Measurements from ENCODE around the gene STXBP4.
"Not testable (repeated sequence)": the region's sequence is repeated elsewhere in the genome, so short reads cannot be mapped to it uniquely, and the experiment has no call there.

The STXBP4 gene

GRCh38 chr17:55056526-55056925 lies 88.0 kb downstream of the STXBP4 start:
- no peak for DNase-seq (ENCODE audit: low spot score)

GRCh38 chr17:55057184-55057583 lies 88.6 kb downstream of the STXBP4 start:
- DNase-seq (ENCODE audit: low spot score) = no peak

- DNase-seq (ENCODE audit: low spot score) = no peak
These were observed 91.2 kb downstream of the STXBP4 start for GRCh38 chr17:55059724-55060123.

GRCh38 chr17:55062921-55063320 lies 94.4 kb downstream of the STXBP4 start:
- no peak for DNase-seq (ENCODE audit: low spot score)

GRCh38 chr17:55063885-55064874 lies 95.6 kb downstream of the STXBP4 start:
- no peak for DNase-seq (ENCODE audit: low spot score)

GRCh38 chr17:55067697-55068439 lies 99.3 kb downstream of the STXBP4 start:
- DNase-seq (ENCODE audit: low spot score) = no peak

GRCh38 chr17:55068862-55069811 lies 100.6 kb downstream of the STXBP4 start:
- no peak for DNase-seq (ENCODE audit: low spot score)

GRCh38 chr17:55069983-55070529 lies 101.5 kb downstream of the STXBP4 start:
- no peak for DNase-seq (ENCODE audit: low spot score)

GRCh38 chr17:55072898-55073297 lies 104.3 kb downstream of the STXBP4 start:
- DNase-seq (ENCODE audit: low spot score) = no peak

- DNase-seq (ENCODE audit: low spot score) = not testable (repeated sequence)
These were observed 104.9 kb downstream of the STXBP4 start for GRCh38 chr17:55073467-55073866.

GRCh38 chr17:55081559-55081958 lies 113.0 kb downstream of the STXBP4 start:
- DNase-seq (ENCODE audit: low spot score) = no peak

GRCh38 chr17:55086635-55087058 lies 118.1 kb downstream of the STXBP4 start:
- DNase-seq (ENCODE audit: low spot score) = no peak

GRCh38 chr17:55089256-55089655 lies 120.7 kb downstream of the STXBP4 start:
- DNase-seq (ENCODE audit: low spot score) = no peak

GRCh38 chr17:55090079-55090492 lies 121.5 kb downstream of the STXBP4 start:
- peak; percentile 51 for DNase-seq (ENCODE audit: low spot score)

GRCh38 chr17:55093353-55093752 lies 124.8 kb downstream of the STXBP4 start:
- no peak for DNase-seq (ENCODE audit: low spot score)

GRCh38 chr17:55098765-55099164 lies 130.2 kb downstream of the STXBP4 start:
- no peak for DNase-seq (ENCODE audit: low spot score)

GRCh38 chr17:55110521-55110920 lies 142.0 kb downstream of the STXBP4 start:
- no peak for DNase-seq (ENCODE audit: low spot score)

GRCh38 chr17:55114283-55114682 lies 145.7 kb downstream of the STXBP4 start:
- no peak for DNase-seq (ENCODE audit: low spot score)

GRCh38 chr17:55116440-55116914 lies 147.9 kb downstream of the STXBP4 start:
- no peak for DNase-seq (ENCODE audit: low spot score)

GRCh38 chr17:55117164-55117563 lies 148.6 kb downstream of the STXBP4 start:
- DNase-seq (ENCODE audit: low spot score) = no peak

- no peak for DNase-seq (ENCODE audit: low spot score)
These were observed 152.1 kb downstream of the STXBP4 start for GRCh38 chr17:55120651-55121050.
